ENCODE measurements around the gene FITM2. TPM values are rescaled to one million over a fixed set of nuclear protein-coding genes. Genes with fewer than 3 reads are reported as not detected.

FITM2 gene
- 3.8 and 6.7 TPM in 2 replicates for polyA plus RNA-seq (2011; rRNA removed)
- polyA minus RNA-seq (2011; rRNA and poly(A)+ RNA removed), result 4.1 and 6.3 TPM in 2 replicates

- CTCF ChIA-PET, result interaction anchor here (0.6 to 10.3 kb wide), 37 partner anchors 9 to 372 kb away, joined by 3 to 203 read pairs (median 4); no protein-coding TSS in a partner anchor
- 0 out of 2 replicates have a peak, but pooled peaks cover 2% of the 10 kb centered on the region for H3K36me3 ChIP-seq (ENCODE audit: control insufficient read depth, insufficient read depth, low read length)
- POLR2A ChIA-PET, result interaction anchor here (0.6 kb wide), 1 partner anchor 1502 kb away, joined by 3 read pairs; the partner anchor contains the start of gene UBE2C
- H3K4me3 ChIP-seq (ENCODE audit: low read depth, low read length), result peak within 1 kb of the TSS; percentile 59
- TF ChIP-seq, protein P1, sequence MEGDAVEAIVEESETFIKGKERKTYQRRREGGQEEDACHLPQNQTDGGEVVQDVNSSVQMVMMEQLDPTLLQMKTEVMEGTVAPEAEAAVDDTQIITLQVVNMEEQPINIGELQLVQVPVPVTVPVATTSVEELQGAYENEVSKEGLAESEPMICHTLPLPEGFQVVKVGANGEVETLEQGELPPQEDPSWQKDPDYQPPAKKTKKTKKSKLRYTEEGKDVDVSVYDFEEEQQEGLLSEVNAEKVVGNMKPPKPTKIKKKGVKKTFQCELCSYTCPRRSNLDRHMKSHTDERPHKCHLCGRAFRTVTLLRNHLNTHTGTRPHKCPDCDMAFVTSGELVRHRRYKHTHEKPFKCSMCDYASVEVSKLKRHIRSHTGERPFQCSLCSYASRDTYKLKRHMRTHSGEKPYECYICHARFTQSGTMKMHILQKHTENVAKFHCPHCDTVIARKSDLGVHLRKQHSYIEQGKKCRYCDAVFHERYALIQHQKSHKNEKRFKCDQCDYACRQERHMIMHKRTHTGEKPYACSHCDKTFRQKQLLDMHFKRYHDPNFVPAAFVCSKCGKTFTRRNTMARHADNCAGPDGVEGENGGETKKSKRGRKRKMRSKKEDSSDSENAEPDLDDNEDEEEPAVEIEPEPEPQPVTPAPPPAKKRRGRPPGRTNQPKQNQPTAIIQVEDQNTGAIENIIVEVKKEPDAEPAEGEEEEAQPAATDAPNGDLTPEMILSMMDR (IDR thresholded peaks at IDR 0.05; ENCODE audit: insufficient read depth, low read depth, low read length), result peak; percentile 99
- DNase-seq (ENCODE audit: low read depth), result peak; percentile 68
- no peaks in the 10 kb centered on the region for H3K27me3 ChIP-seq (ENCODE audit: control insufficient read depth, insufficient read depth, low read length)
Measured at GRCh38 chr20:44310664-44311639, at the start of gene FITM2. Gene FITM2 (minus strand): TSS chr20:44311202. CDS start chr20:44311148, 54 bp downstream.

GRCh38 chr20:44360221-44360620, 49.2 kb upstream of the FITM2 start:
- ChIA-PET CTCF (interaction anchor here (0.8 to 1.5 kb wide), 2 partner anchors 21 to 24 kb away, joined by 3 read pairs; no protein-coding TSS in a partner anchor), POLR2A (no interaction called here)
- Histone ChIP-seq H3K27me3 (ENCODE audit: control insufficient read depth, insufficient read depth, low read length) (peaks cover 9% of the 10 kb centered on the region), H3K36me3 (ENCODE audit: control insufficient read depth, insufficient read depth, low read length) (no peaks in the 10 kb centered on the region), H3K4me3 (ENCODE audit: low read depth, low read length) (no peak overlapping the region)
- TF ChIP-seq, protein P1 (IDR thresholded peaks at IDR 0.05; ENCODE audit: insufficient read depth, low read depth, low read length), result no peak
- DNase-seq (ENCODE audit: low read depth), result no peak

- Histone ChIP-seq H3K4me3 (ENCODE audit: low read depth, low read length) (no peak overlapping the region), H3K36me3 (ENCODE audit: control insufficient read depth, insufficient read depth, low read length) (no peaks in the 10 kb centered on the region), H3K27me3 (ENCODE audit: control insufficient read depth, insufficient read depth, low read length) (peaks cover 9% of the 10 kb centered on the region)
- POLR2A ChIA-PET, result no interaction called here
- CTCF ChIA-PET, result no interaction called here
- TF ChIP-seq, protein P1 (IDR thresholded peaks at IDR 0.05; ENCODE audit: insufficient read depth, low read depth, low read length), result no peak
- no peak for DNase-seq (ENCODE audit: low read depth)
Measured at GRCh38 chr20:44358776-44359175, 47.8 kb upstream of the FITM2 start.

- H3K4me3 ChIP-seq (ENCODE audit: low read depth, low read length), result no peak overlapping the region
- peaks cover 9% of the 10 kb centered on the region for H3K27me3 ChIP-seq (ENCODE audit: control insufficient read depth, insufficient read depth, low read length)
- no peak for DNase-seq (ENCODE audit: low read depth)
- H3K36me3 ChIP-seq (ENCODE audit: control insufficient read depth, insufficient read depth, low read length), result no peaks in the 10 kb centered on the region
- TF ChIP-seq, protein P1 (IDR thresholded peaks at IDR 0.05; ENCODE audit: insufficient read depth, low read depth, low read length), result no peak
- POLR2A ChIA-PET, result no interaction called here
- CTCF ChIA-PET, result no interaction called here
Measured at GRCh38 chr20:44357555-44358125, 46.6 kb upstream of the FITM2 start.

DNA sequence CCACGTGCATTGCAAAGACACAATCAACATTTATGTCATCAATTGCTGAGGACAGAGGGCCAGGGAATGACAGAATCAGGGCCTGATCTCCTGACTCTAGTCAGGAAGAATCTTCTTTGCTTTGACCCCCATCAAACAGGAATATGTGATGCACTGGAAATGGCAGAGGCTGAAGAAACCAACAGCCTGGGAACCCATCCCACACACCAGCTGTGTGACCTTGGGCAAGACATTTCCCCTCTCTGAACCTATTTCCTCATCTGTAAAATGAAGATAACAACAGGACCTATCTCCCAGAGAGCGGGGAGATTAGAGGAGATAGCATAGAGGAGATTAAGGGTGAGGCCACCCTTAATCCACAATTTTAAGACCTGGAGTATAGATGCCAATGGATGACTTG, 46.0 kb upstream of the FITM2 start:
- TF ChIP-seq, protein P1 (IDR thresholded peaks at IDR 0.05; ENCODE audit: insufficient read depth, low read depth, low read length), result no peak
- DNase-seq (ENCODE audit: low read depth), result no peak
- Histone ChIP-seq H3K4me3 (ENCODE audit: low read depth, low read length) (no peak overlapping the region), H3K36me3 (ENCODE audit: control insufficient read depth, insufficient read depth, low read length) (no peaks in the 10 kb centered on the region), H3K27me3 (ENCODE audit: control insufficient read depth, insufficient read depth, low read length) (peaks cover 9% of the 10 kb centered on the region)
- ChIA-PET CTCF (no interaction called here), POLR2A (no interaction called here)
